ENCODE results near the gene MARCKS. TPM values are rescaled to one million over a fixed set of nuclear protein-coding genes. Genes with fewer than 3 reads are reported as not detected.
A peak's percentile ranks its signal among the peaks of the same experiment; 100 is the strongest.

MARCKS gene
- total RNA-seq, 4 donors from 2014 or later: 103 to 182 (median 156) TPM

DNA sequence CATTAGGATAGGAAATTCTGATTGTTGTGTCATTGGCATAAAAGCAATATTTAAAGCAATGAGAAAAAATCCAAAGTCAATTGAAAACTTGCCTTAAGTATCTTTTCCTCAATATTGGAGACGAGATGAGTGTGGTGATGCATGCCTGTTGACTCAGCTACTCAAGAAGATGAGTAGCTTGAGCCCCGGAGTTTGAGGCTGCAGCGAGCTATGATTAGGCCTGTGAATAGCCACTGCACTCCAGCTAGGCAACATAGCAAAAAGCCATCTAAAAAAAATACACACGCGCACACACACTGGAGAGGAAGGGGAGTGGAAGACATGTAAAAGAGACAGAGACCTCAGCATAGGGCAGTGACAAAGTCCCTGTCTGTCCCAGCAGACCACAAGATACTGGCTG, 9.7 kb upstream of the MARCKS start:
- Histone ChIP-seq H3K27me3 (no peaks in the 10 kb centered on the region), H3K4me1 (no peaks in the 10 kb centered on the region), H3K27ac (no peak overlapping the region), H3K36me3 (no peaks in the 10 kb centered on the region), H3K4me3 (no peak overlapping the region), H3K9me3 (no peaks in the 10 kb centered on the region)
- WGBS, 2 donors: 87 to 90% methylated on average over 5 of the region's 5 CpGs
- DNase-seq (ENCODE audit: low spot score in 2 of 2): no peak
- TF ChIP-seq POLR2A (IDR thresholded peaks at IDR 0.05): no peak
- TF ChIP-seq, protein P1, sequence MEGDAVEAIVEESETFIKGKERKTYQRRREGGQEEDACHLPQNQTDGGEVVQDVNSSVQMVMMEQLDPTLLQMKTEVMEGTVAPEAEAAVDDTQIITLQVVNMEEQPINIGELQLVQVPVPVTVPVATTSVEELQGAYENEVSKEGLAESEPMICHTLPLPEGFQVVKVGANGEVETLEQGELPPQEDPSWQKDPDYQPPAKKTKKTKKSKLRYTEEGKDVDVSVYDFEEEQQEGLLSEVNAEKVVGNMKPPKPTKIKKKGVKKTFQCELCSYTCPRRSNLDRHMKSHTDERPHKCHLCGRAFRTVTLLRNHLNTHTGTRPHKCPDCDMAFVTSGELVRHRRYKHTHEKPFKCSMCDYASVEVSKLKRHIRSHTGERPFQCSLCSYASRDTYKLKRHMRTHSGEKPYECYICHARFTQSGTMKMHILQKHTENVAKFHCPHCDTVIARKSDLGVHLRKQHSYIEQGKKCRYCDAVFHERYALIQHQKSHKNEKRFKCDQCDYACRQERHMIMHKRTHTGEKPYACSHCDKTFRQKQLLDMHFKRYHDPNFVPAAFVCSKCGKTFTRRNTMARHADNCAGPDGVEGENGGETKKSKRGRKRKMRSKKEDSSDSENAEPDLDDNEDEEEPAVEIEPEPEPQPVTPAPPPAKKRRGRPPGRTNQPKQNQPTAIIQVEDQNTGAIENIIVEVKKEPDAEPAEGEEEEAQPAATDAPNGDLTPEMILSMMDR (IDR thresholded peaks at IDR 0.05): no peak
- no peak for TF ChIP-seq EP300 (IDR thresholded peaks at IDR 0.05)

DNA sequence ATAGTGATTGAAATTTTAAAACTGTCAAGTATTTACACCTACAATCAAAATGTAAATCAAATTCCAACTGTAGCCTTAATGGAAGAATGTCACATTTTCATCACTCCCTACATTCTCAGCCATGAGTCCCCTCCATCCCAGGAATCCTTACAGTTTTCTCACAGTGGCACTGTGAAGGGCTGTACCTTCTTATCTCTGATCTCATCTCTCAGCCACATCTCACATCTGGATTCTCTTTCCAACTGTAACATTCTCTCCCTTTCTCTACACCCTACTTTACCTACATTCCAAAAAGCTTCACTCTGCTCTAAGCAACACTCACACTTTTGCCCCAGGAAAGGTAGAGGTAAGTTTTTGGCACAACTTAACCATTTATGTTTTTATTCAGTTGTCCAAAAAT, 8.9 kb upstream of the MARCKS start:
- DNase-seq (ENCODE audit: low spot score in 2 of 2): no peak
- H3K27me3 ChIP-seq: no peaks in the 10 kb centered on the region
- TF ChIP-seq EP300 (IDR thresholded peaks at IDR 0.05) (no peak), POLR2A (IDR thresholded peaks at IDR 0.05) (no peak)
- TF ChIP-seq, protein P1 (IDR thresholded peaks at IDR 0.05): no peak
- H3K4me1 ChIP-seq: no peaks in the 10 kb centered on the region
- no peaks in the 10 kb centered on the region for H3K9me3 ChIP-seq
- no peak overlapping the region for H3K27ac ChIP-seq
- H3K36me3 ChIP-seq: no peaks in the 10 kb centered on the region
- H3K4me3 ChIP-seq: no peak overlapping the region

DNA sequence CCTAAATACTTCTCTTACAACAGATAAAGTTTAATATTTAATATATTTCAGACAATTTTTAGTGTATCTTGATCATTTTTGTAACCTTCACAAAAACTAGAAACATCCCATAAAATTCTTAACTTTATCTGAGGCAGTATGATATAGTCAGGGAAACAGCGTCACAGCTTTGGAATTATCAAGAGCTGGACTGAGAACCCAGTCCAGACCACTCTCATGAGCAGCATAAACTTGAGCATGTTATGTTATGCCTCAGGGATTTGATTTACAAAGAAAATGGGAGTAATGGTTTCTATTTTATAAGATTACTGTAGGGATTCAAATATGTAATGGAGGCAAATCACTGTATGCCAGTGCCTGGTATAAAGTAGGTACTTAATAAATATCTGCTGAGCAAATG, 8.3 kb upstream of the MARCKS start:
- no peak for TF ChIP-seq EP300 (IDR thresholded peaks at IDR 0.05)
- TF ChIP-seq, protein P1 (IDR thresholded peaks at IDR 0.05): no peak
- TF ChIP-seq POLR2A (IDR thresholded peaks at IDR 0.05): no peak
- Histone ChIP-seq H3K4me1 (peaks cover 0 to 3% (median 0%) of the 10 kb centered on the region in 4 donors), H3K27me3 (no peaks in the 10 kb centered on the region), H3K4me3 (no peak overlapping the region), H3K9me3 (no peaks in the 10 kb centered on the region), H3K27ac (no peak overlapping the region), H3K36me3 (no peaks in the 10 kb centered on the region)
- 94 to 96% methylated on average over 1 of the region's 1 CpG for WGBS, 2 donors
- DNase-seq (ENCODE audit: low spot score in 2 of 2): no peak

DNA sequence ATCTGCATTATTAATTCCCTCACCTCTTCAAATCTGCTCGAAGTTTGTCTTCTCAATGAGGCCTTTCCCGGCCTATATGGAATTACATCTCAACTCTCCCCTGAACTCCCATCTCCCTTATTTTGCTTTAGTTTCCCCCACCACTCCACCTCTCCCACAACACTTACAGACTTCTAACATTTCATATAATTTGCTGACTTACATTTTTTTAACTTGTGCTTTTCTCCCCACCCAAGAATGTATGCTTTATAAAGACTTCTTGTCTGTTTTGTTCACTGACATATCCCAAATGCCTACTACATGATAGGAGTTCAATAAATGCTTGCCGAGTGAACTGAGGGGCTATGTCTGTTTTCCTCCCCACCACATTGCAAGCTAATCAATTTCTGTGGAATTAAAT, 3.9 kb upstream of the MARCKS start:
- Histone ChIP-seq H3K27me3 (no peaks in the 10 kb centered on the region), H3K4me1 (peaks cover 0 to 14% (median 3%) of the 10 kb centered on the region in 4 donors), H3K4me3 (no peak overlapping the region), H3K36me3 (no peaks in the 10 kb centered on the region), H3K27ac (peak overlapping the region in 1 of 4 donors; percentile 38), H3K9me3 (no peaks in the 10 kb centered on the region)
- no peak for DNase-seq (ENCODE audit: low spot score in 2 of 2)
- TF ChIP-seq, protein P1 (IDR thresholded peaks at IDR 0.05): no peak
- TF ChIP-seq POLR2A (IDR thresholded peaks at IDR 0.05) (no peak), EP300 (IDR thresholded peaks at IDR 0.05) (no peak)
- WGBS, 2 donors: 71 to 74% methylated on average over 3 of the region's 3 CpGs

DNA sequence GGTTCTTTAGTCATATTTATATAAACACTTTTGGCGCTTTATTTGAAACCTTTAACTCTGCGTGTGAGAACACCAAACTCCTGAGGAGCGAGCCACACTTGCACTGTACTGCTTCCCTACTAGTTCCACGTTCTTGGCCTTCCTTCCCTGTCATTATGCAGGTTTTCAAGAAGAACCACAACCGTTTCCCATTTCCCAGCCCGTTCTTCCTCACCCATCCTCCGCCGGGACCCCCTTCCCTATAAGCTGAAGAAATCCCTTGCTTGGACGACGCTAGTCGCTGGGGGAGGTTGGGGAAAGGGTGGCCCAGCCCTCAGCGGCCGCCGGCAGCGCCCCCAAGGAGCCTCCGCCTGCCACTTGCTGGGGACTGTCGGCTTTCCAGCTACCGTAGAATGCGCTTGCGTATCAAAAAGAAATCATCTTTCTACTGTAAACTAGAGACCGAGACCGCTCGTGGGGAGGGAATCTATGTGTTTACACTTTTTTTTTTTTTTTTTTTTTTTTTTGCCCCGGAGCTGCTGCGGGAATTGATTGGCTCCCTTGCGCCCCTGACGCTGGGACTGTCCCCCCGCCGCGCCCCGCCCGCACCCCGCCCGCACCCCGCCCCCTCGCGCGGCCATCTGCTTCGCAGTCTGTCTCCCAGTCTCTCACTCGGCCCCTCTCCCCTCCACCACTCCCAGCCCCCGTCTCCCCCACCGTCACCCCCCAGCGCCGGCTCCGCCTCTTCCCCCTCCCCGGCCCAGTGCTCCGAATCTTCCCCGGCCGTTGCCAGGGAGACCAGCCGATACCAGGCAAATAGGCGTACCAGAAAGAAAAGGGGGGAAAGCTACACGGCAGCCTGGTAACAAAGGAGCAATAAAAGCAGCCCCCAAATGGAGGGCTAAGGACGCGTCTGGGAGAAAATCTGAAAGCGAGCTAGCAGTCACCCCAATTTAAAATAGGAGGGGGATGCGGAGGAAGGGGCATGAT, 2.3 kb upstream of the MARCKS start:
- no peaks in the 10 kb centered on the region for H3K9me3 ChIP-seq
- no peaks in the 10 kb centered on the region for H3K27me3 ChIP-seq
- DNase-seq (ENCODE audit: low spot score in 2 of 2): peak; percentile 48 to 51
- H3K4me3 ChIP-seq: peak overlapping the region; percentile 64 to 87 (median 72)
- no peaks in the 10 kb centered on the region for H3K36me3 ChIP-seq
- TF ChIP-seq EP300 (IDR thresholded peaks at IDR 0.05) (no peak), POLR2A (IDR thresholded peaks at IDR 0.05) (no peak)
- TF ChIP-seq, protein P1 (IDR thresholded peaks at IDR 0.05): peak in 4 of 5 experiments; percentile 11 to 26 (median 14)
- WGBS, 2 donors: 2% methylated on average over 56 of the region's 56 CpGs
- H3K27ac ChIP-seq: peak overlapping the region; percentile 92 to 100 (median 96)
- peaks cover 0 to 14% (median 3%) of the 10 kb centered on the region in 4 donors for H3K4me1 ChIP-seq
